ENCODE results near the gene CD226.
"Not testable (repeated sequence)": the region's sequence is repeated elsewhere in the genome, so short reads cannot be mapped to it uniquely, and the experiment has no call there.

Gene CD226

DNA sequence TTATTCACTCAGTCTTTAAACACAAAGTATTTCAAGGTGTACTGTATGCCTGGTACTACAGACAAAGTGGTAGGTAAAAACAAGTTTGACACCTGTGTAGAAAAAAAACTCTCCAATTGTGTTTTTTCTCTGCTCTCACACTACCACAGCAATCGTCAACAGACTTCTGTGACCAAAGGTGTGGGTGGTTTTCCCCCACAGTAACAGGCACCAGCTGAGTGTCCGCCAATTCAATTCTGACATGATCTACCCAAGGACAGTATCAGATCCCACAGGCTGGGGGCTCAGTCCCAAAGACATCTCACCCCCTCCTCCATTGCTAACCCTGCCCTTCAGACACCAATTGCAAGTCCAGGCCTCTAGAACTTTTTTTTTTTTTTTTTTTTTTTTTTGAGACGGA, 71.2 kb downstream of the CD226 start:
- DNase-seq (ENCODE audit: low read depth in 1 of 2, low spot score in 1 of 2) = no peak

DNA sequence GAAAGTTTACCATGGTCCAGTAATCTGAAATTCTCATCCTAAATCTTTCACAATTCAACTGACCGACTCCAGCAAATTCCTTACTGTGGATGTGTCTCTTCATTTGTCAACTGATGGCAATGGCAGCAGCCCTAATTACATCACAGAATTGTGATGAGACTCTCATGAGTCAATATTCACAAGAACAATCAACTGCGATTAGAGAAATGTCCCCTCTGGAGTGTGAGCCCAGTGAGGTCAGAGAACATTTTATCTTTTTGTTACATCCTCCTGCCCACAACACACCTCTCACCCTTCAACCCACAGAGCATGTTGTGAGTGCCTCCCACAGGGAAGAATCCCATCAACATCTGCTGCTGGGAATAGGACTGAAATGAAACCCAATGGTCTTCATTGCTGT, 73.6 kb downstream of the CD226 start:
- no peak for DNase-seq (ENCODE audit: low read depth in 1 of 2, low spot score in 1 of 2)

DNA sequence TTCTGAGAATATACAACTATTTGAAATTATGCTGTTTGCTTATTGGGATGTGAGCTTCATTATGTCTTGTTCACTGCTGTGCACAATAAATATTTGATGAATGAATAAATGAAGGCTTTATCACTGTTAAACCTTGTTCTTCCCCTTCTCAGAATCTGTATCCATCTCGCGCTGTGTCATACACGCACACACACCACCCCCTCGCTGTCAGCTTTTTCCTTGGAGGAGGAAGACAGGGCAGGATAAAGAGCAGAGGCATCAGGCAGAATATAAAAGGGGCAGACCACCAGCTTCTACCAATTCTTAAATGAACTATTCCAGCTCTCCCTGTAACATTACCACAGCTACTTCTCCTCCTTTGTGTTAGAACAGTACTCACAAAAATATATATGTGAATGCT, 75.0 kb downstream of the CD226 start:
- no peak for DNase-seq (ENCODE audit: low read depth in 1 of 2, low spot score in 1 of 2)

DNA sequence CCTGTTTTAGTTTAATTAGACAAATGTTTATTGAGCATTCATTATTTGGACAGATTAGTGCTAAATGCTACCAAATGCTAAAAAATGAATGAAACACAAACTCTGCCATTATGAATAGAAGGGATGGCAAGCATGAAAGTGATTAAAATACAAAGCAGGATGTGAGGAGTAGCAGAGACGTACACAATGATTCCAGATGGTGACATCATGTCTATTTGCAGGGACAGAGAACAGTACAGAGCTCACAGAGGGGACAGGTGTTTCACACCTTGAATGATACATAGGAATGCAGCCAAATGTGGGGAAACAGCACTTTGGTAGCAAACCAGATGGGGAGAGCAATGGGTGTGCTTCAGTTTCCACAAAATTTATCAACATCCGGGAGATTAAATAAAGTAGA, 76.3 kb downstream of the CD226 start:
- DNase-seq (ENCODE audit: low read depth in 1 of 2, low spot score in 1 of 2) = no peak

DNA sequence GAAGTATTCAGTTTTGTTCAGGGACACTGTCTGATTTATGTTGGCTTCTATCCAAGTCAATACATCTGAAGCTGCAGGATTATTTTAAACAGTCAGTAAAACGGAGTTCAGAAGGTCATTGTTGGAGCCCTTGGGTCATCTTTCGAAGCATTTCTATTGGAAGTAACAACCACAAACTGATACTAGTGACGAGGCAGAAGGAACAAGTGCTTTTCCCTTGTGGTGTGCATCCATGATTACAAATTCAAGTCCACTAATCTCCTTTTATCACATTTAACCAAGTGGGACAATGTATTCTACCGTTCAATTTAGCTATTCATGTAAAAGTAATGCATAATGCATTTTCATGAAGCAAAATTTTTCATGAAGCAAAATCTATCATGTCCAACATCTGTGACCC, 76.9 kb downstream of the CD226 start:
- no peak for DNase-seq (ENCODE audit: low read depth in 1 of 2, low spot score in 1 of 2)

DNA sequence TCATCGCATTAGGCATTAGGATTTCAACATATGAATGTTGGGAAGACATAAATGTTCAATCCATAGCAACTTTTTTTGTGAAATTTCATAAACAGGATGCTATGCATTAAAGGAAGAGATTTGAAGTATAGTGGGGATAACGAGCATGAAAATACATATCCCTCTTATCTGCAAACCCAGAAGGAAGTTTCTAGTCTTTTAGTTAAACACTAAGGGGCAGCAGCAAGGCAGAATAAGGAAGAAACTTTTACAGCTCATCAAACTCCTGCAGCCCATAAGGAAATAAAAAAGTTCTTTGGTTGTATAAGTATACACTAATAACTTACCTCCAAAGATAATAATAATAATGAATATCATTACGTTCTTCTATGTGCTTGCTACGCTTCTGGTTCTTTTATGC, 81.5 kb downstream of the CD226 start:
- no peak for DNase-seq (ENCODE audit: low read depth in 1 of 2, low spot score in 1 of 2)

DNA sequence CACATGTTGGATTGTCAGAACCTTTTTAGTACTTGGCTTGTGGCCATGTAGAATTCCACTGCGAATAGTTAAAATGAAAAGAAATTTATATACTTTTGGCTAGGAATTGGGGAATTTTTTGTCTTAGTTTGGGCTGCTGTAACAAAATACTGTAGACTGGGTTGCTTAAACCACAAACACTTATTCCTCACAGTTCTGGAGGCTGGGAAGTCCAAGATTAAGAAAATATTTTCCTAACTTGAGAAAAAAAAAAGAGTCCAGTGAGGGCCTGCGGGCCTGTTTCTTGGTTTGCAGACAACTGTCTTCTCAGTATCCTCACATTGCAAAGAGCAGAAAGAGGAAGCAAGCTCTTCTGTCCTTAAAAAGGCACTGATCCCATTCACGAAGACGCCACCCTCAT, 81.9 kb downstream of the CD226 start:
- DNase-seq (ENCODE audit: low read depth in 1 of 2, low spot score in 1 of 2) = no peak

DNA sequence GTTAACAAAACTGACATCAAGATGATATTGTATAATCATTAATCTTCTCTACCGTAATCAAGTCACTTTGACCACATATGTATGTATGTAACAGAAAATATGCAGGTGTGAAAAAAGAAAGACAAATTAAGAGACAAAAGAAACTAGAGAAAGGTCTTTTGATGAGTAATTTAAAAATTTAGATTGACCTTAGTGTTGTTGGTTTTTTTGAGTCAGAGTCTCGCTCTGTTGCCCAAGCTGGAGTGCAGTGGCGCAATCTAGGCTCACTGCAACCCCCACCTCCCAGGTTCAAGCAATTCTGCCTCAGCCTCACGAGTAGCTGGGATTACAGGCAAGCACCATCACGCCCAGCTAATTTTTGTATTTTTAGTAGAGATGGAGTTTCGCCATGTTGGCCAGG, 82.9 kb downstream of the CD226 start:
- not testable (repeated sequence) for DNase-seq (ENCODE audit: low read depth in 1 of 2, low spot score in 1 of 2)

DNA sequence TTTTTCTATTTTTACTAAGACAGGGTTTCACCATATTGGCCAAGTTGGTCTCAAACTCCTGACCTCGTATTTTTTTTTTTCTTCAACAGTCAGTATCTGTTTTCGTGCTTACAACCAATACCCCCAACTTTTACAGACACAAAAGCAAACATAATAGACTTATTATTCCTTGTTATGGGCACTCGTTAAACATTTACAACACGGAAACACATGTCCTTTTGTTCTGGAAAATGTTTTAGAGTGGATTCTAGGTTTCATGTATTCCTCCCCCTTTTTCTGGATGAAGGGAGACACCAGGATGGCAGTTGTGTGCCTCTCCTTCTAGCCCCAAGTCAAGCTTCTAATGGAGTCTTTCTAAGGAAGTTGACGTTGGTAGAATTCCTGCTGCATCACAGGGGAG, 88.8 kb downstream of the CD226 start:
- DNase-seq (ENCODE audit: low read depth in 1 of 2, low spot score in 1 of 2) = no peak

DNA sequence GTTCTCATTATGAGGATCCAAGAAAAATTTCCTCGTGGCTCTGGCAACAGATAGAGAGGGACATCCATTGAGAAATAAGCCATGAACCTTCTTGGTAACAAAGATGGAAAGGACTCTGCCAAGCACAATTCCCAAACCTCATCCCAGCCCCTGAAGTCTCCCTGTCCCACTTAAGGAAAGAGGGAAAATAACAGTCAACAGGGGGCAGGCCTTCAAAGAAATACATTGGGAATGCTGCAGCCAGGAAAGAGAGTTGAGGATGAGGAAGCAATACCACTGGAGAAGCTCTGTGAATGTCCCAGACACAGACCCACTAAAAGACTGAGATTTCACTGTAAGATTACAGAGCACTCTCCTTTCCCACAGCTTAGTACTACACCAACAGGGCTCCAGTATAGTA, 93.2 kb downstream of the CD226 start:
- DNase-seq (ENCODE audit: low read depth in 1 of 2, low spot score in 1 of 2) = no peak

DNA sequence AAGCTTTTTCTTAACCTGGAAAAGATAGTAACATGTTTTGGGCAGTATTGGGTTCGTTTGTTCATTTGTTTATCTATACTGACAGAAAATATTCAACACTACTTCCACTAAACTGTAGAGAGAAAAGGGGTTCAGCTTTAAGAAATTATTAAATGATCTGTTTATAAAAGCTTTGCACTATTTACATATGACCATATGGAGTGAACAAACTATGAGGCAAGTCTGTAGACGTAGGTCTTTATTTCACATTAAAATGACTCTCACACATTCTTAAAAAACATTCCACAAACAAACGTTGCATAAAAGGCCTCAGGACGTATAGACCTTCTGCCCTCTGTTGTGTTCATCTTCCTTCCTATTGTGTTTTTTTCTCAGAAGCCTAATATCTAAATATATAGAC, 94.6 kb downstream of the CD226 start:
- no peak for DNase-seq (ENCODE audit: low read depth in 1 of 2, low spot score in 1 of 2)

DNA sequence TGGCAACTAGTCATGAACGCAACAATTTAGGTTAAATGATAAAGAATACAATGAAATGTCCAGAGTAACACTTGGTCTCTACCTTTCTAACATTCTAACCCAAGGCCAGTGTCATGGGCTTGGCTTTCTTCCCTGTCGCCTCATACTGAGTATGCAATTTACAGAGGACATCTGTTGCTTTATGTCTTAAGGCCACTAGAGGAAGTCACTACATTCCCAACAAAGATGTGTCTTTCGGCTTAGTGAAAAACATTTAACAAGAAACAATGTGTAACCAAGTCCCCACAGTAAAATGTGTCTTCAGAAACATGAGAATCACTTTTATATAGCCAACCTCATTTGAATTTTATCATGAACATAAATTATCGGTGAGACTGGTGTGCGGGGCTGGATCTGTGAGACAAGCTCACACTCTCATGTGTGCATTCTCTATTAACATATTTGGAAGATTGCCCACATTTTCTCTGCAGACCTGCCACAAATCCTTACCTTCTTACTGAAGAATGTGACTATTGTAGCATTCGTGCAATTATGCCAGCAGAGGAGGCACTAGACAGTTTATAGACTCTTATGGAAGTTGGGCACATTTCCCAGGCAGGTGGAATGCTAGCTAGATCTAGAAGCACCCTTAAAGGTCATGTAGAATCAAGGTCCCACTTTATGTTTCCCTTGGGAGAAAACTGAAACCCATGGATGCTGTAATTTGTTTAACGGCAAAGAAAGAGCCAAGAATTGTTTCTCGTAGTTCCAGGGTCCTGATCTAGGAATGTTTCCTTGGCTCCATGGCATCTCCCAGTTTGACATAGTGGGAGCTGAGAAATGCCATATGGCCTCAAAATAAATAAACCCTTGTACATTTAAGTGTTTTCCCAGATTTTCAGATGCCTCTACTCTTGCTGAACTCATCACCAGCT, 101.8 kb downstream of the CD226 start:
- no peak for DNase-seq (ENCODE audit: low read depth in 1 of 2, low spot score in 1 of 2)

DNA sequence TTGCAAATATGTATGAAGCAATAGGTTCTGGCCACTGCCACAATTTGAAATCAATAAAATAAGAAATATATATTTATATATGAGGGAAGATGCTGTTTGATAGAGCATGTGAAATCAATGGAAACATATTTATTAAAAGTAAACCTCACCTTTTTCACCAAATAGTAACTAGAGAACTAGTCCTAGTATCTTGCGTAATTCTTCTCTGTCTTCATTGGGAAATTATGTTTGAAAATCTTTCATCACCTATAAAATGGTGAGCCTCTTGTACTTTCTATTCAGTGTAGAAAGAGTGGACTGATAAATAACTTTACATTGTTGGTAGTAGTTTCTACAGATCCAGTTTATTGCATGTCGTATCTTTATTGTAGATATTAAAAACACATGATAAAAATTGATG, 103.0 kb downstream of the CD226 start:
- no peak for DNase-seq (ENCODE audit: low read depth in 1 of 2, low spot score in 1 of 2)

DNA sequence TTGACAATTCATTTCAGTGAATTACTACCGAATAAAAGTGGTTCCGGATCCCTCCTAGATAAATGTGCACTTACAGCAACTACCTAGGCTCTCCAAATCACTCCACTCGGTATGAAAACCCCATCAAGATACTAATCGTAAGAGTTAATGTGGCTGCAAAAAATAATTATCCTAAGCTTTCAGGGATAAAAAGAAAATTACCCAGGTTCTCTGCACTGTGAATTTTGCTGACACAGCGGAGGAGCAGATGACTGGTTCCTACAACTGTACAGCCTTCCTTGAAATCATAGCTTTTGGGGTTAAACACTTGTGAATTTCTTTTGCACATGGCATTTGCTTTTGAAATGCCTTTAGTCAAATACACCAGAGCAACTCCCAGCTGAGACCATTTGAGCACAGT, 104.7 kb downstream of the CD226 start:
- no peak for DNase-seq (ENCODE audit: low read depth in 1 of 2, low spot score in 1 of 2)

DNA sequence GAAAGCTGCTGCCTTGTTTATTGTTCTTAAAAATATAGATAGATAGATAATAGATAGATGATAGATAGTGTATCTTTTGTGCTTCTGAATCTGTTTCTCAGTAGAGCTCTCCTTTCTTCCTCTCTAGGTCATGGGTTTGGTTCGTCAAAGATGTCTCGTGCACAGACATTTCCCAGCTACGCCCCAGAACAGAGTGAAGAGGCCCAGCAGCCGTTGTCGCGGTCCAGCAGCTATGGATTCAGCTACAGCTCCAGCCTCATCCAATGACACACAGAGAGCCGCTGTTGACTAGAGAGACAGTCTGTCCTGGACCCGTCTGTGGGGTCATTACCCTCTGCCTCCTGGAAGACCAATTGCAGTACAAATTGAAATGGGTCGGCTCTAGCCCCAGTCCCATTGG, 106.6 kb downstream of the CD226 start:
- DNase-seq (ENCODE audit: low read depth in 1 of 2, low spot score in 1 of 2) = no peak

DNA sequence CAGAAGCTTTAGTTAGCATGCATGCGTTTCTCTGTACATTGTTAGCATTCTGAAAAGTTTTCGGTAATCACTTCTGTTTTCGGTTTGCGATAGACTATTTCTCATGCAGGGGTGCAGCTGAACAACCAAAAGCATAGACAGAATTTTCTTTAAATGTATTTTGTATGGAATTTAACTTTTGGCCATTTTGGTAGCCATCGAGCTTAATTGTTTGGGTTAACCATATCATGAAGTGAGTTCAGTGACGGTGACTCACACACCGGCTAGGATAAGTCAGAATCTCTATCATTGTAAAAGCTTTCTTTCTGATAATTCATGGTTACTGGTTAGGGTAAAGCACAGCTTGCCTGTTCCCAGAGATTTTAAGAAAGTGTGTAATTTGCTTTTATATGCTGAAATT, 107.2 kb downstream of the CD226 start:
- DNase-seq (ENCODE audit: low read depth in 1 of 2, low spot score in 1 of 2) = no peak

DNA sequence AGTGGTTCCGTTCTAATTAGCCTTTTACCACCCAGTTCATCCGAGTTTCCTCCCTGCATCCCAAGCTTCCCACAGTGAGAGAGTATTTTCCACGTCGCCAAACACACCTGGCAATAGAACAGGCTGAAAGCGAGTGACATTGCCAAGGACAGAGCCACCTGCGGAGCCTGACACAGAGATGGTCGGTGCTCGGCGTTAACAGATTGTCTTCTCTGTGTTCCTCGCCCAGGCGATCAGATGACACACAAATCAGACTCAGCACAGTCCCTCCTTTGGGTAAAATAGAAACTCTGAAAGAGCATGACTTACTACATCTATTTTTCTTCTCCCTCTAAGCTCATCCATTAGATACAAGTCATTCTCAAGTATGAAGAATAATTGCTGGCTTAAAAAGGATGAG, 107.7 kb downstream of the CD226 start:
- no peak for DNase-seq (ENCODE audit: low read depth in 1 of 2, low spot score in 1 of 2)

DNA sequence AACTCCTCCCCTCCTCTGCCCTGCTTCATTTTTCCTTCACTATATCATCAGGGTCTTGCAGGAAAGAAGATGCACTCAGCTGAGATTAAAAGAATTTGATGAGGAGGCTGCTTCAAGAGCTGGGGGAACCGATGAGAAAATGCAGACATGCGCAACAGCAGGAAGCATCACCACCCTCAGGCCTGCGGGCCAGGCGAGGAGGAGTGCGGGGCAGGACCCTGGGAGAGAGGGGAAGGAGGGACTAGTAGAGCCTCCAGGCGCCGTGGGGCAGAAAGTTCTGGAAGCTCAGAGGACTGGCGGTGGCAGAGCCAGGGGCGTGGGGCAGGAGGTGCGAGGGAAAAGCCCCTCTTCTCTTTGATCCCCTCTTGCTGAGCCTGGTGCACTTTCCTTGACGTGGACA, 108.2 kb downstream of the CD226 start:
- DNase-seq (ENCODE audit: low read depth in 1 of 2, low spot score in 1 of 2) = no peak

DNA sequence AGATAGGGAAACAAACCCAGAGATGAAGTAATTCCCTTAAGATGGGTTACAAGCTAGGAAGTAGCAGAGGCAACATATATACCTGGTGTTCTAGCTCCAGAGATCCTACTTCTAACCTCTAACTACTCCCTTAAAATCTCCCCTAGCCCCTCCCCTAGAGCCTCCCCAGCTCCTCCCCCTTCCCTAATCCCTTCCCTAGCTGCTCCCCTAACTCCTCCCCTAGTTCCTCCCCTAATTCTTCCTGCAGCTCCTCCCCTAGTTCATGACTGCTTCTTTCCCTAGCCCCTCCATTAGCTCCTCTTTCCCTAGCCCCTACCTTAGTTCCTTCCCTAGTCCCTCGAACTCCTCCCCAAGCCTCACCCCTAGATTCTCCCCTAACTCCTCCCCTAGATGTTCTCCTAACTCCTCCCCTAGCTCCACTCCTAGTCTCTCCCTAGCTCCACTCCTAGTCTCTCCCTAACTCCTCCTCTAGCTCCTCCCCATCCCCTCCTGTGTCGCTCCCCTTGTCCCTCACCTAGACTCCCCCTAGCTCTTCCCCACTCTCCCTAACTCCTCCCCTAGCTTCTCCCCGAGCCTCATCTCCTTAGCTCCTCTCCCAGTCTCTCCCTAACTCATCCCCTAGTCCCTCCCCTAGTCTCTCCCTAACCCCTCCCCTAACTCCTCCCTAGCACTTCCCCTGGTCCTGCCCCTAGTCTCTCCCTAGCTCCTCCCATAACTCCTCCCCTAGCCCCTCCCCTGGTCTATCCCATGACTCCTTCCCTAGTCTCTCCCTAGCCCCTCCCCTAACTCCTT, 108.9 kb downstream of the CD226 start:
- no peak for DNase-seq (ENCODE audit: low read depth in 1 of 2, low spot score in 1 of 2)

DNA sequence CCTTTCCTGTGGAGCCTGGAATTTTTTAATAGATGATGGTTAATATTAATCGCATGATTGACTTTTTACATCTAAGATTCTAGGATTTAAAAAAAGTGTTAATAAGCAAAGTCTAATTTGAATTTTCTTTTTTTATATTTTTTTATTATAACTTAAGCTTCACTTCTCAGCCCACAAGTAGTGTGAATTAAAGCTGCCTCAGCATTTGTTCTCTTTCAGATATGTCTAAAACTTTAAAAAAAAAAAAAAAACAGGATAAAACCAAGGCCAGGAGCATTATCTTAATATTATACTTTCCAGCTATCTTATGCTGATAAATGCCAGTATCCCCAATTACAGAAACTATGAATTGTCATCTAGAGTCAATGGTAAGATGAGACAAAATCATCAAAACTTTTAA, 109.7 kb downstream of the CD226 start:
- DNase-seq (ENCODE audit: low read depth in 1 of 2, low spot score in 1 of 2) = no peak

DNA sequence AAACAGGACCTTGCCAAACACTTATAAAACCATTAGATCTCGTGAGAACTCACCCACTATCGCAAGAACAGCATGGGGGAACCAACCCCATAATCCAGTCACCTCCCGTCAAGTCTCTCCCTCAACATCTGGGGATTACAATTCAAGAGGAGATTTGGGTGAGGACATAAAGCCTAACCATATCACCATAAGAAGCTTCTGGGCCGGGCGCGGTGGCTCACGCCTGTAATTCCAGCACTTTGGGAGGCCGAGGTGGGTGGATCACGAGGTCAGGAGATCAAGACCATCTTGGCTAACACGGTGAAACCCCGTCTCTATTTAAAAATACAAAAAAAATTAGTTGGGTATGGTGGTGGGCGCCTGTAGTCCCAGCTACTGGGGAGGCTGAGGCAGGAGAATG, 112.7 kb downstream of the CD226 start:
- not testable (repeated sequence) for DNase-seq (ENCODE audit: low read depth in 1 of 2, low spot score in 1 of 2)

DNA sequence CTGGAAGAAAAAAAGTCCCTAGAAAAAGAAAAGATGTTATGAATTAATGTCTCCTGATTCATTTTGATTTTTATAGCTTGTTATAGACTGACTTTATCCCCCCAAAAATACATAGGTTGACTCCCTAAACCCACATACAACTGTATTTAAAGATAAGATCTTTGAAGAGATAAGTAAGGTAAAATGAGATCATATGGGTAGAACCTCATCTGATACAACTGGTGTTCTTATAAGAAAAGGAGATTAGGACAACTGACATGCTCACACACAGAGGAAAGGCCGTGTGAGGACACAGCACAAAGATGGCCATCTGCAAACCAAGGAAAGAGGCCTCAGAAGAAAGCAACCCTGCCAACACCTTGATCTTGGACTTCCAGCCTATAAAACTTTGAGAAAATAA, 117.5 kb downstream of the CD226 start:
- no peak for DNase-seq (ENCODE audit: low read depth in 1 of 2, low spot score in 1 of 2)

DNA sequence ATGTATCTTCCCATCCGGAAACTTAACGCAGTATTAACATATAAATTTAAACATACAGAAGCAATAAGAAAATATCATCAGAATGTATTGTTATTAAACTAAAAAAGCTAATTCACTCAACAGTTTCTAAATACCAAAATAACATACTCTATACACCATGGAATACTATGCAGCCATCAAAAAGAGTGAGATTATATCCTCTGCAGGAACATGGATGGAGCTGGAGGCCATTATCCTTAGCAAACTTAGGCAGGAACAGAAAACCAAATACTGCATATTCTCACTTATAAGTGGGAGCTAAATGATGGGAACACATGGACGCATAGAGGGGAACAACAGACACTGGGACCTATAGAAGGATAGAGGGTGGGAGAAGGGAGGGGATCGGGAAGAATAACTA, 127.1 kb downstream of the CD226 start:
- no peak for DNase-seq (ENCODE audit: low read depth in 1 of 2, low spot score in 1 of 2)
